Neural cell (in vitro differentiated cells): Measurements from ENCODE around the gene ANGPT4.

ENCODE experiments used
- EP300 ChIP-seq: fragments of 450-650 bp; conservative IDR thresholded peaks from 2 replicates; pipeline ENCODE4 v1.6.1; 2014; ENCODE audit warnings: antibody characterized with exemption, mild to moderate bottlenecking, moderate library complexity; ENCODE audit not compliant: poor library complexity, severe bottlenecking
- EZH2 ChIP-seq: fragments of 200-600, 300-800 bp; shearing (Covaris generic), sonication (generic); IDR thresholded peaks from 2 replicates; pipeline ENCODE4 v1.6.1; 2014; ENCODE audit warnings: antibody characterized with exemption, low read length, borderline replicate concordance, mild to moderate bottlenecking; ENCODE audit not compliant: insufficient read depth, poor library complexity, severe bottlenecking
- TF ChIP-seq, protein P1 (sequence below): fragments of 450-650 bp; IDR thresholded peaks from 2 replicates; pipeline ENCODE4 v1.5.1; 2014; ENCODE audit warnings: antibody characterized with exemption, mild to moderate bottlenecking, moderate library complexity; ENCODE audit not compliant: poor library complexity, severe bottlenecking

DNA sequence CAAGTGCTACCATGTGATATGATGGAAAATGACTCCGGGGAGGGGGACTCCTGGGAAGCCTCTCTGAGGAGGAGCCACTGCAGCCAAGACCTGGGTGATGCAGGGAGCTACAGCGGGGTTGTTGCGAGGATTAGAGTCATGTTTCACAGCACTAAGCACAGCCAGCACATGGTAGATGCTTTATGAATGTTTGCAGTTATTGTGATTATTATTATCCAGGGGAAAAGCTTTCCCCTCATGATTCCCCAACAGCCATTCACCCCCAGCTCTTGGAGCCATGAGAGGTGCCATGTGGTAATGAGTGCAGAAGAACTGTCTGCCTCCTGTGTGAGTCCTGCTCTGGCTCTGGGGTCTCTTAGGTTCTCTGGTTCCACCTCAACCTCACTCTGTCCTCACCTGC, 46.1 kb upstream of the ANGPT4 start:
- TF ChIP-seq, protein P1, sequence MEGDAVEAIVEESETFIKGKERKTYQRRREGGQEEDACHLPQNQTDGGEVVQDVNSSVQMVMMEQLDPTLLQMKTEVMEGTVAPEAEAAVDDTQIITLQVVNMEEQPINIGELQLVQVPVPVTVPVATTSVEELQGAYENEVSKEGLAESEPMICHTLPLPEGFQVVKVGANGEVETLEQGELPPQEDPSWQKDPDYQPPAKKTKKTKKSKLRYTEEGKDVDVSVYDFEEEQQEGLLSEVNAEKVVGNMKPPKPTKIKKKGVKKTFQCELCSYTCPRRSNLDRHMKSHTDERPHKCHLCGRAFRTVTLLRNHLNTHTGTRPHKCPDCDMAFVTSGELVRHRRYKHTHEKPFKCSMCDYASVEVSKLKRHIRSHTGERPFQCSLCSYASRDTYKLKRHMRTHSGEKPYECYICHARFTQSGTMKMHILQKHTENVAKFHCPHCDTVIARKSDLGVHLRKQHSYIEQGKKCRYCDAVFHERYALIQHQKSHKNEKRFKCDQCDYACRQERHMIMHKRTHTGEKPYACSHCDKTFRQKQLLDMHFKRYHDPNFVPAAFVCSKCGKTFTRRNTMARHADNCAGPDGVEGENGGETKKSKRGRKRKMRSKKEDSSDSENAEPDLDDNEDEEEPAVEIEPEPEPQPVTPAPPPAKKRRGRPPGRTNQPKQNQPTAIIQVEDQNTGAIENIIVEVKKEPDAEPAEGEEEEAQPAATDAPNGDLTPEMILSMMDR = no peak
- TF ChIP-seq EZH2 (no peak), EP300 (no peak)
